ENCODE results near the gene FGD1.

The FGD1 gene

GRCh38 chrX:54407266-54407665 lies 88.8 kb downstream of the FGD1 start:
- in situ Hi-C loops (cut with MboI; ENCODE audit: low sequenced_read_pairs), result no loop called here

DNA sequence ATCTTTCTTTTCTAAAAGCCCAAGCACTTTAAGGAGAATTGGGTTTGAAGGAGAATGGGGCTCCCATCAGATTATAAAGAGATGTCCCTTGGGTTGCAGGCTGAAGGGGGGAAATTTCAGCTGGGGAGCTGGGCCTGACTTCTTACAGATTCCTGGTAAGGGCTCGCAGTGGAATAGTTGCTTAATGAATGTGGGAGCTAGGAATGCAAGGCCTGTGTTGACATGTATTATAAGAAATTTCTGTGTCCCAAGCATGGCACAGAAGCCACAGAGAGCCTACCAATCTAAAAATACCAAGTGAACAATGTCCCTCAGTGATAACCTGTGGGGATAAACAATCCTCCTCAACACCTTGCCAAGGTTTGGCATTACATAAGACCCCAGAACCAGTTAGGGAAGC lies 98.9 kb downstream of the FGD1 start:
- in situ Hi-C loops (cut with MboI; ENCODE audit: low sequenced_read_pairs), result no loop called here

Measured in HL-60/S4 treated with retinoic acid at 250 ng/mL for 4 days and 3 days (cell line).